ENCODE measurements around the gene SYNE1.
A peak's percentile ranks its signal among the peaks of the same experiment; 100 is the strongest.

GRCh38 chr6:152338335-152339125 is 298.6 kb downstream of the SYNE1 start:
- TF ChIP-seq CTCF (IDR thresholded peaks at IDR 0.05; ENCODE audit: poor library complexity, severe bottlenecking) (peak; percentile 62), REST (IDR thresholded peaks at IDR 0.05; ENCODE audit: borderline replicate concordance) (no peak), POLR2AphosphoS5 (IDR thresholded peaks at IDR 0.05) (no peak), EZH2 (IDR thresholded peaks at IDR 0.05; ENCODE audit: borderline replicate concordance, insufficient read depth, low read length, poor library complexity, severe bottlenecking) (no peak), EP300 (conservative IDR thresholded peaks at IDR 0.05; ENCODE audit: poor library complexity, severe bottlenecking) (no peak), TAF1 (IDR thresholded peaks at IDR 0.05; ENCODE audit: low read depth) (no peak), SMC3 (conservative IDR thresholded peaks at IDR 0.05; ENCODE audit: poor library complexity) (peak; percentile 48), MXI1 (conservative IDR thresholded peaks at IDR 0.05; ENCODE audit: poor library complexity, severe bottlenecking) (no peak)
